KMS-11 (cell line): ENCODE data around the gene LIPG.
A peak's percentile ranks its signal among the peaks of the same experiment; 100 is the strongest.
"Not testable (repeated sequence)": the region's sequence is repeated elsewhere in the genome, so short reads cannot be mapped to it uniquely, and the experiment has no call there.

ENCODE experiments used
- H2AFZ ChIP-seq: fragments of 200-600 bp; sonication (generic); 2 replicates; pipeline ENCODE4 v1.6.1; 2016; ENCODE audit warnings: antibody characterized with exemption, mixed run types, low read depth
- H3K27ac ChIP-seq: fragments of 200-600 bp; sonication (generic); 2 replicates; pipeline ENCODE4 v1.6.1; 2016; ENCODE audit warnings: mild to moderate bottlenecking, mixed run types
- H3K27me3 ChIP-seq: fragments of 200-600 bp; sonication (generic); 2 replicates; pipeline ENCODE4 v1.6.1; 2017; ENCODE audit warnings: mild to moderate bottlenecking, low read depth, mixed run types, moderate library complexity; ENCODE audit not compliant: insufficient read depth
- H3K36me3 ChIP-seq: fragments of 200-600 bp; sonication (generic); 2 replicates; pipeline ENCODE4 v1.6.1; 2017; ENCODE audit warnings: mild to moderate bottlenecking, mixed run types; ENCODE audit not compliant: insufficient read depth
- H3K4me1 ChIP-seq: fragments of 200-600 bp; sonication (generic); 2 replicates; pipeline ENCODE4 v1.6.1; 2016; ENCODE audit warnings: mild to moderate bottlenecking, low read depth, mixed run types; ENCODE audit not compliant: poor library complexity, severe bottlenecking
- H3K4me2 ChIP-seq: fragments of 200-600 bp; sonication (generic); 2 replicates; pipeline ENCODE4 v1.7.0; 2016; ENCODE audit warnings: mild to moderate bottlenecking, mixed run types
- H3K4me3 ChIP-seq: fragments of 200-600 bp; sonication (generic); IDR thresholded peaks from 2 replicates; pipeline ENCODE4 v1.6.1; 2017; ENCODE audit warnings: low read depth, low read length, mixed read lengths; ENCODE audit not compliant: insufficient read depth
- H3K79me2 ChIP-seq: fragments of 200-600 bp; sonication (generic); 2 replicates; pipeline ENCODE4 v1.6.1; 2016; ENCODE audit warnings: low read depth, mixed run types; ENCODE audit not compliant: insufficient read depth
- H3K9ac ChIP-seq: fragments of 200-600 bp; sonication (generic); 2 replicates; pipeline ENCODE4 v1.6.1; 2016; ENCODE audit warnings: mild to moderate bottlenecking, mixed run types
- H4K20me1 ChIP-seq: fragments of 200-600 bp; sonication (generic); 2 replicates; pipeline ENCODE4 v1.6.1; 2016; ENCODE audit warnings: mild to moderate bottlenecking, mixed run types; ENCODE audit not compliant: insufficient read depth
- CTCF ChIP-seq: fragments of 200-600 bp; sonication (generic); conservative IDR thresholded peaks from 2 replicates; pipeline ENCODE4 v1.6.1; 2017; ENCODE audit warnings: low read depth, mild to moderate bottlenecking, antibody characterized with exemption, low read length, moderate library complexity, mixed read lengths

Gene LIPG

GRCh38 chr18:49558356-49558755 is 3.5 kb upstream of the LIPG start:
- Histone ChIP-seq H3K27ac (no peak overlapping the region), H3K4me3 (no peak overlapping the region), H3K79me2 (no peaks in the 10 kb centered on the region), H3K36me3 (no peaks in the 10 kb centered on the region), H3K4me1 (no peaks in the 10 kb centered on the region), H3K4me2 (no peak overlapping the region), H4K20me1 (no peaks in the 10 kb centered on the region), H3K9ac (no peak overlapping the region), H3K27me3 (no peaks in the 10 kb centered on the region), H2AFZ (no peak overlapping the region)
- TF ChIP-seq CTCF = no peak

GRCh38 chr18:49559326-49559931 is 2.4 kb upstream of the LIPG start:
- H3K4me3 ChIP-seq, H3K27me3 ChIP-seq, H3K79me2 ChIP-seq, H4K20me1 ChIP-seq, H2AFZ ChIP-seq, H3K36me3 ChIP-seq, H3K4me1 ChIP-seq, H3K27ac ChIP-seq, H3K9ac ChIP-seq, H3K4me2 ChIP-seq: not testable (repeated sequence)
- peak; percentile 55 for TF ChIP-seq CTCF

GRCh38 chr18:49560277-49560623 is 1.6 kb upstream of the LIPG start:
- Histone ChIP-seq H3K9ac (no peak overlapping the region), H3K4me2 (no peak overlapping the region), H3K27me3 (no peaks in the 10 kb centered on the region), H3K79me2 (no peaks in the 10 kb centered on the region), H4K20me1 (no peaks in the 10 kb centered on the region), H3K36me3 (no peaks in the 10 kb centered on the region), H3K27ac (no peak overlapping the region), H3K4me1 (no peaks in the 10 kb centered on the region), H3K4me3 (no peak overlapping the region), H2AFZ (no peak overlapping the region)
- TF ChIP-seq CTCF = no peak

- no peak overlapping the region for H3K9ac ChIP-seq
- H3K4me3 ChIP-seq = no peak overlapping the region
- H3K27ac ChIP-seq = no peak overlapping the region
- H3K79me2 ChIP-seq = no peaks in the 10 kb centered on the region
- no peaks in the 10 kb centered on the region for H3K27me3 ChIP-seq
- H3K4me2 ChIP-seq = no peak overlapping the region
- no peak for TF ChIP-seq CTCF
- H4K20me1 ChIP-seq = no peaks in the 10 kb centered on the region
- no peaks in the 10 kb centered on the region for H3K4me1 ChIP-seq
- no peak overlapping the region for H2AFZ ChIP-seq
- no peaks in the 10 kb centered on the region for H3K36me3 ChIP-seq
These were observed 1.1 kb upstream of the LIPG start for GRCh38 chr18:49560624-49561288.
